ENCODE measurements around the gene PSMD6.

DNA sequence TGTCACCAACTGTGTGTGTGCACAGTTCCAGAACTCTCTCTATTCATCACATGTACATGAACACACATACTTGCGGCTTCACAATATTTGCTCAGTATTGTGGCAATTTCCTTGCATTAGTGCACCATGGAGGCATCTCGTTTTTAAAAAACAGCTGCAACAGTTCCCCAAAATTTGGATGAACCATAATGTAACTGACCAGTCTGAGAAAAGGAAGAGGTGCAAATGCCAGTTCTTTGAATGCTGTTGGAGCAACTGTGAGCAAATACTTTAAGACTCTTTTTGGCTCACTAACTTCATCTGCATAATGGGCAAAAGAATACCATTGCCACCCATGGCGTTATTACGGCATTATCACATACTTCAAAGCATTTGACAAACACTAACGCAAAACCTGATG lies 38.3 kb upstream of the PSMD6 start:
- TF ChIP-seq, protein P1, sequence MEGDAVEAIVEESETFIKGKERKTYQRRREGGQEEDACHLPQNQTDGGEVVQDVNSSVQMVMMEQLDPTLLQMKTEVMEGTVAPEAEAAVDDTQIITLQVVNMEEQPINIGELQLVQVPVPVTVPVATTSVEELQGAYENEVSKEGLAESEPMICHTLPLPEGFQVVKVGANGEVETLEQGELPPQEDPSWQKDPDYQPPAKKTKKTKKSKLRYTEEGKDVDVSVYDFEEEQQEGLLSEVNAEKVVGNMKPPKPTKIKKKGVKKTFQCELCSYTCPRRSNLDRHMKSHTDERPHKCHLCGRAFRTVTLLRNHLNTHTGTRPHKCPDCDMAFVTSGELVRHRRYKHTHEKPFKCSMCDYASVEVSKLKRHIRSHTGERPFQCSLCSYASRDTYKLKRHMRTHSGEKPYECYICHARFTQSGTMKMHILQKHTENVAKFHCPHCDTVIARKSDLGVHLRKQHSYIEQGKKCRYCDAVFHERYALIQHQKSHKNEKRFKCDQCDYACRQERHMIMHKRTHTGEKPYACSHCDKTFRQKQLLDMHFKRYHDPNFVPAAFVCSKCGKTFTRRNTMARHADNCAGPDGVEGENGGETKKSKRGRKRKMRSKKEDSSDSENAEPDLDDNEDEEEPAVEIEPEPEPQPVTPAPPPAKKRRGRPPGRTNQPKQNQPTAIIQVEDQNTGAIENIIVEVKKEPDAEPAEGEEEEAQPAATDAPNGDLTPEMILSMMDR (conservative IDR thresholded peaks at IDR 0.05 in 1 of 2, IDR thresholded peaks at IDR 0.05 in 1 of 2; ENCODE audit: low read depth in 1 of 2, low read length in 2 of 2), result no peak
- TF ChIP-seq EZH2 (IDR thresholded peaks at IDR 0.05; ENCODE audit: low read length, missing control alignments), result no peak
